HCT116 (cell line): ENCODE results near the gene IRF4.

Experiments
- CTCF ChIP-seq, 3 experiments: fragments of 200-600 bp in 1 of 3; sonication (generic) in 1 of 3; IDR thresholded peaks in 2 of 3; conservative IDR thresholded peaks in 1 of 3; 2 replicates each; pipeline ENCODE4 v1.5.1; 2012 to 2017; ENCODE audit warnings: low read depth in 2 of 3, low read length in 2 of 3, antibody characterized with exemption in 1 of 3, borderline replicate concordance in 1 of 3, control low read depth in 1 of 3, mild to moderate bottlenecking in 1 of 3, mixed read lengths in 1 of 3, mixed run types in 1 of 3, moderate library complexity in 1 of 3; ENCODE audit not compliant: insufficient read depth in 1 of 3
- EGR1 ChIP-seq: IDR thresholded peaks from 2 replicates; pipeline ENCODE4 v1.6.1; 2012; ENCODE audit warnings: low read depth
- POLR2A ChIP-seq: IDR thresholded peaks from 2 replicates; pipeline ENCODE4 v1.7.0; 2011; ENCODE audit warnings: borderline replicate concordance; ENCODE audit not compliant: insufficient read depth, insufficient read length; ENCODE audit errors: extremely low read depth
- SRF ChIP-seq: IDR thresholded peaks from 2 replicates; pipeline ENCODE4 v1.6.1; 2012; ENCODE audit warnings: low read depth
- TF ChIP-seq, protein P1 (sequence below): IDR thresholded peaks from 2 replicates; pipeline ENCODE4 v1.6.1; 2012

DNA sequence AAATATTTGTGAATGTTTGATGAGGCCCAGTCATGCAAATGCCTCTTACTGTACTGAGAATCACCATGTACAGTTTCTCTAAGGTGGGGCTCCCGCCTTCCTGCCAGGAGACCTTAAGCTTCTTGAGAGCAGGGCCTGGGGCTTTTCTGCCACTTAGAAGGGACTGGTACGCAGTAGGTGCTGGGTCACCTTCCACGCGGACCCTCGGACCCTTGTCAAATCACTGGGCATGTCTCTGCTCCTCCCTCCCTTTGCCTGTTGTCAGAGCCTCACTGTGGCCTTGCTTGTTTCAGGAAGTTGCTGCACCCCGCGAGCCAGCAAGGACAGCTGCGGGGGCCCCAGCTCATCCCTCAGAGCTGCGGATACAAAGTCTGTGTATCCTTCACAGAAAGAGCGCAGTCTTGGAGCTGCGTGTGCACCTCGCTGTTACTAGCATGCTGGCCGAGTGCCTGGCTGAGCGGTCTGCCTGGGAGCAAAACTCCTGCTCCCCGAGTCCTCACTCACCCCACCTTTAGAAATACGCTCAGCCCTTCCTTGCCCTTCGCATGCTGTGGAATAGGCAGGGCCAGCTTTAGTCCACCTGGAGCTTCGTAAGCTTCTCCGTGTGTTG lies 30.7 kb upstream of the IRF4 start:
- TF ChIP-seq SRF (no peak), CTCF (IDR thresholded peaks at IDR 0.05 in 2 of 3, conservative IDR thresholded peaks at IDR 0.05 in 1 of 3; ENCODE audit: borderline replicate concordance in 1 of 3, insufficient read depth in 1 of 3, low read depth in 2 of 3, low read length in 2 of 3) (no peak), EGR1 (no peak), POLR2A (no peak)
- TF ChIP-seq, protein P1, sequence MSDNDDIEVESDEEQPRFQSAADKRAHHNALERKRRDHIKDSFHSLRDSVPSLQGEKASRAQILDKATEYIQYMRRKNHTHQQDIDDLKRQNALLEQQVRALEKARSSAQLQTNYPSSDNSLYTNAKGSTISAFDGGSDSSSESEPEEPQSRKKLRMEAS: no peak
